Nucleus accumbens (tissue), 56 donors: ENCODE data around the gene CPSF6.
A peak's percentile ranks its signal among the peaks of the same experiment; 100 is the strongest.
"Not testable (repeated sequence)": the region's sequence is repeated elsewhere in the genome, so short reads cannot be mapped to it uniquely, and the experiment has no call there.

Experiments used
- DNase-seq, 56 donors: peaks; one replicate each; lab custom pipeline; 2025; lab: John Stamatoyannopoulos, UW

The CPSF6 gene

GRCh38 chr12:69254046-69254445 lies 14.7 kb downstream of the CPSF6 start:
- no peak for DNase-seq

GRCh38 chr12:69254862-69255261 lies 15.5 kb downstream of the CPSF6 start:
- DNase-seq: no peak

- DNase-seq: no peak
Measured at GRCh38 chr12:69258655-69259054, 19.3 kb downstream of the CPSF6 start.

GRCh38 chr12:69262264-69262974 lies 23.1 kb downstream of the CPSF6 start:
- DNase-seq: no peak

GRCh38 chr12:69265205-69265604 lies 25.8 kb downstream of the CPSF6 start:
- no peak for DNase-seq

- DNase-seq: not testable (repeated sequence)
Measured at GRCh38 chr12:69265633-69266032, 26.3 kb downstream of the CPSF6 start.

GRCh38 chr12:69266036-69266635 lies 26.8 kb downstream of the CPSF6 start:
- no peak for DNase-seq

GRCh38 chr12:69269736-69270135 lies 30.4 kb downstream of the CPSF6 start:
- no peak for DNase-seq

- no peak for DNase-seq
Measured at GRCh38 chr12:69272511-69272910, 33.1 kb downstream of the CPSF6 start.

- DNase-seq: no peak
Measured at GRCh38 chr12:69274861-69275260, 35.5 kb downstream of the CPSF6 start.

- DNase-seq: no peak
Measured at GRCh38 chr12:69275471-69275891, 36.1 kb downstream of the CPSF6 start.

GRCh38 chr12:69278814-69279782 lies 39.7 kb downstream of the CPSF6 start:
- no peak for DNase-seq

- peak in 47 of 56 donors; percentile 2 to 88 (median 28) for DNase-seq
Measured at GRCh38 chr12:69284131-69284530, 44.8 kb downstream of the CPSF6 start.

GRCh38 chr12:69287556-69287955 lies 48.2 kb downstream of the CPSF6 start:
- no peak for DNase-seq

GRCh38 chr12:69290545-69291277 lies 51.3 kb downstream of the CPSF6 start:
- DNase-seq: peak in 49 of 56 donors; percentile 3 to 82 (median 45)

- no peak for DNase-seq
Measured at GRCh38 chr12:69291278-69291593, 51.9 kb downstream of the CPSF6 start.

- no peak for DNase-seq
Measured at GRCh38 chr12:69298133-69298532, 58.8 kb downstream of the CPSF6 start.

GRCh38 chr12:69298947-69299346 lies 59.6 kb downstream of the CPSF6 start:
- no peak for DNase-seq

- DNase-seq: no peak
Measured at GRCh38 chr12:69304284-69304683, 64.9 kb downstream of the CPSF6 start.

- DNase-seq: no peak
Measured at GRCh38 chr12:69309461-69309860, 70.1 kb downstream of the CPSF6 start.

GRCh38 chr12:69313209-69313608 lies 73.8 kb downstream of the CPSF6 start:
- no peak for DNase-seq
